HG02642 (cell line): Measurements from ENCODE around the gene PRKAG1.
A peak's percentile ranks its signal among the peaks of the same experiment; 100 is the strongest.

ENCODE experiments used
- ATAC-seq: cut with Tn5 transposase; IDR thresholded peaks from one replicate; pipeline ENCODE4 v1.9.1; 2021; ENCODE audit warnings: mild to moderate bottlenecking; ENCODE audit not compliant: unreplicated experiment, poor library complexity

Gene PRKAG1

DNA sequence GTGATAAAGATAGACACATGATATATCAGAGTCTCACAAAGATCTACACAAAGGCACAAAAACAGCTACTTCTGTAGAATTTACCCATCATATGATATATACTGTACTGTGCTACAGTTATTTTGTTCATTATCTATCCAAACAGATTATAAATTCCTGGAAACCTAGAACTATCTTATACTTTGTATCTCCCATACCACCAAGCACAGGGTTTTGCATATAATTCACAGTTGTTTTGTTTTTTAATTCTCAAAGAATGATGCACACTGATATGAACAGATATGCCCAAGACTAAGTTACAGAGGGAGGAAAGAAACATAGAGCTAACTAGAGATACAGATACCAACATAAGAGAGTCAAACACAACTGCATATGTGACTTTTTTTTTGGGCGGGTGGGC is 3.4 kb downstream of the PRKAG1 start:
- ATAC-seq: no peak

DNA sequence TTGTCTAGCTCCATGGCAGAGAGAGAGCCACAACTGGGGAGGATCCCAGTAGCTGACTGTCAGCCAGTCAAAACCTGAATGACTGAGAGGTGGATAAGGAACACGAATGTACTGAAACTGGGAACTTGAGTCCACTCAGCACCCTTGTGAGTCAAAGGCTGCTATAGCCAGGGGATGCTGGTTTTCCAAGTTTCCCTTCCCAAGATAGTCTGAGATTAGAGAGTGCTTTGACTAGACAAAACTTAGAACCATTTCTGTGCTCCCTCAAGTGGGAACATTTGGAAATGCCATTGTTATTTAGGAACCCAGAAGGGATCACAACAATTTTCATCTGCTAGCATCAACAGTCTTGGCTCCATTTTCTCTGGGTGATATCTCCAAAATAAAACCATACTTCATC is 4.0 kb downstream of the PRKAG1 start:
- ATAC-seq: no peak

DNA sequence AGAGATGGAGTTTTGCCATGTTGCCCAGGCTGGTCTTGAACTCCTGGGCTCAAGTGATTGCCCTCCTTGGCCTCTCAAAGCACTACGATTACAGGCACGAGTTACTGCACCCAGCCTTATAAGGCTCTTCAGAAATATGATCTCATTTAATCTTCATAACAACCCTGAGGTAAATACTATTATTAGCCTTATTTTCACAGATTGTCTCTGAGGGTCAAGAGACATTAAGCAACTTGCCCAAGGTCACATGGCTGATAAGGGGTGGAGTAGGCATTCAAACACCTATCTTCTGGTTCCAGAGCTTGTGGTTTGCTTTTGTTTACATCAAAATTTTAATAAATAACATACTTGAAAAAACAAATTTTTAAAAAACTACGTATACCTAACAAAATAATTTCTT is 5.1 kb downstream of the PRKAG1 start:
- ATAC-seq: no peak

DNA sequence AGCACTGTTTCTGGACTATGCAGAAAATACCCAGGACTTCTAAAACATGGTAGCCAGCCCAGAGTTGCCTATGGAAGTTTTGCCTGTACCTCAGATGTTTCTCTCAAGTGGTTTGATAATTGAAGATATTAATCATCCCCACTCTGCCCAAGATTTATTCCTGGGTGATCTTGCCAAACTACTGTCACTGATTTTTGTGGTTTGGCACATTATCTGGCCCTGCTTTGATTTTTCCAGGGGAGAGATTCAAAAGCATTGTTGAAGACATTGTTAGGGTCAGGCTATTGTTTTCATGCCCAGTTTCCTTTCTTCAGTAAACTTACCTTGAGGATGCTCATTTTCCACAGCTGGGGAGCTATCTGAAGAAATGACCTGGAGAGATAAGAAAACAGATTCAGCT is 5.8 kb downstream of the PRKAG1 start:
- no peak for ATAC-seq

DNA sequence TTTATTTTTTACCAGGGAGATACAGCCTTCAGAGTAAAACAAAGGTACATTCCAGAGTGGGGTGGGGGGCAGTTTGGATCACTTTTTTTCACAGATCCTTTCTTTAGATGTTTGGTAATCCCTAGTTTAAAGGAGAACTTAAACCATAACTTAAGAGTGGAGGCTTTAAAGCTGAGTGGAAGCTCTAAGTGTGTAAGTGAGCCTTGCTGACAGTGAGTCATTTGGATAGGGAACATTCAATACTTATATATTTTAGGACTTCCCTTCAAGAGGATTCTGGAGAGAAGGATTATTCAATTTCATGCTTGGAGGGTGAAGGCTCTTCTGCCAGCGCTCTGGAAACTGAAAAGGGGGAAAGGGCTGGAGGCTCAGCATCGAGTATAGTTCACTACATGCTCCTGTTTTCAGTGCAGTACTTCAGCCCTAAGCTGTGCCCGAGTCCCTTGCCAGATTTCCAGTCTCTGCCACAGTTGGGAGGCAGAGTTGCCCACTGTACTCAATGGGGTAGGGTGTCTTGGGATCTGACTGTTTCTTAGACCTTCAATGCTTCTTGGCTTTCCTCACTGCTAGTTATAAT is 8.4 kb downstream of the PRKAG1 start:
- ATAC-seq: no peak

DNA sequence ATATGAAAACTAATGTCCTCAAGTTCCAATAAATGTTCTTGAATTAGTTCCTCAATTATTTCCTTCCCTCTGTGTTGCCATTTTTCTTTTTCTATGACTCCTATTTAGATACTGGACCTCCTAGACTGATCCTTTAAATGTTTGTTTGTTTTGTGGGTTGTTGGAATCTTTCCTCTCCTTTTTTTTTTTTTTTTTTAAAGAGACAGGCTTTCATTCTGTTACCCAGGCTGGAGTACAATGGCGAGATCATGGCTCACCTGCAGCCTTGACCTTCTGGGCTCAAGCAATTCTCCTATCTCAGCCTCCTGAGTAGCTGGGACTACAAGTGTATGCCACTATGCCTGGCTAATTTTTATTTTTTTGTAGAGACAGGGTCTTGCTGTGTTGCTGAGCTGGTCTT is 9.6 kb downstream of the PRKAG1 start:
- no peak for ATAC-seq

DNA sequence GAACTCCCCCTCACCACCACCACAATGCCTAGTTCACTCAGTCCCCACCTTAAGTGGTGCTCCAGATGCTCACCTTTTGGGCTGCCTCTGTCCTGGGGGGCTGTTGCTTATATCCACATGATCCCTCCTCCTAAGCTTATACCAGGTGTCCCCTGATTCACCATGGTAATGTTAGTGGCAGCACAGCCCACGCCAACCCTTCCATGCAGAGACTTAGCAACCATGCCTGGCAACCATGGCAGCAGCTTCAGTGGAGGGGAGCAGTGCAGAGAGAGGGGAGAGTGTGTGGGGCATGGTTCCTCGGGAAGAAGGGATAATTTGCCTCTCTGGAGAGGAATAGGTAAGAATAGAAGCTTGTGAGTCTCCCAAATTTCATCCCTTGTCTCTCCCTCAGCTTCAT is 18.2 kb downstream of the PRKAG1 start:
- ATAC-seq: no peak

DNA sequence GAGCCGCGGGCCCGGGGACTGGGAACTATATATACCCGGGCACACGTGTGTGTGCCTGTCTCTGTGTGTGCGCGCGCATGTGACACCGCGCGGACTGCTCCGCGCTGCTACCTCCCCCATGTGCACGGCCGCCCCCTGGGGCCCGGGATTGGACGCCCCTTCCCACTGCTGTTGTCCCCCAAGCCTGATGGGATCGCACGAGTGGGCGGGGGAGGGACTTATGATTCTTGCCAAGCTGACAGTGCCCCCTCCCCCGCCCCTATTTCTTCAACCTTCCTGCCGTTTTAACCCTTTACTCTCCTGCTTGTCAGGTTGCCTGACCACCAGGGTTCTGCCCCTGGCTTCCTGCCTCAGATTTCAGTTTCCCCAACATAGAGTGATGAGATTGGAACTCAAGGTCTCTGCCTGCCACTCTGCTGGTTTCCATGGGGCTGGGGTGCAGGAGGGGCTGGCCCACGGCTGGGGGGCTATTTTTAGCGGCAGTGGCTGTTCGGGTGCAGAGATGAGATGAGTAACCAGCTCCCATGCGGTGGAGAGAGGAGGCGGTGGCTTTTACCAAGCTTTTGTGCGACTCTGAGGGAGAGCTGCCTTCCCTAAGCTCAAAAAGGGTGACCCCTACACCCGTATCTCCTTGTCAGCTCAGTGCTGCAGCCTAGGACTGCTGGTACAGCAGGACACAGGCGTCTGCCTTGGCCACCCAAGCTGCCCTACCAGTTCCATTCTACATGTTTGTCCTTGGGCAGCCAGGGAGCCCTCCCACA is 19.0 kb downstream of the PRKAG1 start, which contains the start of gene DDN:
Gene DDN, minus strand, starts transcription at position 5 of the 761 bp plus-strand sequence. CDS start 88 bp downstream, outside the sequence.
- no peak for ATAC-seq

DNA sequence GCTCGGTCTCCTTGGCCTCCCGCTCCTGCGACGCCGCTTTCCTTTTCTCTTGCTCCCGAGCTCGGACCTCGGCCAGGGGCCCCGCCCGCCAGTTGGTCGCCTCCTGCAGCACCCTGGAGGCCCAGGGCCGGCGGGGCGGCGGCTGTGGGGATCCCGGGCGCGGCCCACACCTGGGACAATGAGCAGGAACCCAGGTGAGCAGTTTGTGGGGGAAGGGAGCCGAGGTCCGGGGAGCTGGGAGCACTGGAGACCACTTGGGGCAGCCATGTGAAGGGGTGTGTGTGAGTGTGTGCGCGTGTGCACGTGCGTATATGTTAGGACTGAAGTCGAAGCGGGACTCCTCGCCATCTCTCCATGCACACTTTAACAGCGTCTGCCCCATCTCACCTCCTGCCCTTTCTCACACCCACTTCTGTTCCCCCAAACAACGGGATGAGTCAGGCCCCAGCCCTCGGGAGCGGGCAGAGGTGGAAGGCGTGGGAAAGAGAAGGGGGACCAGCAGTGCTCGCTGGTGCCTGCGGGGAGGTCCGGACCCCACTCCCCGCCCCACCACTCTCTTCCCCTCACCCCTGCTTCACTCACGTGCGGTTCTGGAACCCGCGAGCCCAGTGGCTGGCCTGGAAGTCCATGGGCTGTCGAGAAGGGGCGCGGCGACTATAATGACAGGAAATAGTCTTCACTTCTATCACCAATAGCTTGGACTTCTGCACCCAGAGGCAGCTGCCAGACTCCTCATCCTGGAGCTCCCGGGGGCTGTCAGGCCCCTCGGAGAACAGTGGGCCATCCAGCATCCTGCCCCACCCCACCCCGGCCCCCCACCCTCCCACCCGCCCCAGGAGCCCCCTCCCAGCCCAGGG is 19.9 kb downstream of the PRKAG1 start:
- peak; percentile 13 for ATAC-seq

DNA sequence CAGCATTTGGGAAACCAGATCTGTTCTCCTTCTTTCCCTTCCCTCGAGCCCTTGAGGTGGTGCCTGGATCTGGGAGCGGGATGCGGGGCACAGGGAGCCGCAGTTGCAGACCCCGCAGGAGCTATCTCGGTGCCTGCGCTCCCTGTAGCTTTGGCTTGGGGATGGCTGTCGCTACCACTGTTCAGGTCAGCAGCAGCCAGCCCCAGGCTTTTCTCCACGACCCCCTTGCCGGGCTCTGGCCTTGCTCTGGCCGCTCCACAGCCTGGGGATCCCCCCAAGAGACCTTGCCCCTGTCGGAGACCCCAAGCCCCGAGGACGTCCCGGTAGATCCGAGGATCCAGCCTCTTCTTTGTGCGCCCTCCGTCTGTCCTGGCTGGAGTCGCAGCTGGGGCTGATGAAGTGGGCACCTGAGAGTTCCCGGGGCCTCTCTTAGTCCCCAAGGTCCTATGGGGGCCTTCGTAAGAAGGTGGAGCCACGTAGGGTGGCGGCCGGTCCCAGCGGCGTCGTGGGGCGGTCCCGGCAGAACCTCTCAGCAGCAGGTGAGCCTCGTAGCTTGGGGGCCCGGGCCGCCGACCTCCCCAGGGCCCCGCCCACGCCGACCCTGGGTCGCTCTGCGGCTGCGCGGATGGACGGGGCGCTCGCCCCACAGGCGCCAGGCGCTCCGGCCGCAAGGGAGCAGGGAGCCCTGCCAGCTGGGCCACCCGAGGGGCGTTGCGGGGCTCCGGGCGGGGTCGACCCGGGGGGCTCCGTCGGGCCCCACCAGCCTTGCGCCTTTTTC is 20.7 kb downstream of the PRKAG1 start:
- ATAC-seq: peak; percentile 41

DNA sequence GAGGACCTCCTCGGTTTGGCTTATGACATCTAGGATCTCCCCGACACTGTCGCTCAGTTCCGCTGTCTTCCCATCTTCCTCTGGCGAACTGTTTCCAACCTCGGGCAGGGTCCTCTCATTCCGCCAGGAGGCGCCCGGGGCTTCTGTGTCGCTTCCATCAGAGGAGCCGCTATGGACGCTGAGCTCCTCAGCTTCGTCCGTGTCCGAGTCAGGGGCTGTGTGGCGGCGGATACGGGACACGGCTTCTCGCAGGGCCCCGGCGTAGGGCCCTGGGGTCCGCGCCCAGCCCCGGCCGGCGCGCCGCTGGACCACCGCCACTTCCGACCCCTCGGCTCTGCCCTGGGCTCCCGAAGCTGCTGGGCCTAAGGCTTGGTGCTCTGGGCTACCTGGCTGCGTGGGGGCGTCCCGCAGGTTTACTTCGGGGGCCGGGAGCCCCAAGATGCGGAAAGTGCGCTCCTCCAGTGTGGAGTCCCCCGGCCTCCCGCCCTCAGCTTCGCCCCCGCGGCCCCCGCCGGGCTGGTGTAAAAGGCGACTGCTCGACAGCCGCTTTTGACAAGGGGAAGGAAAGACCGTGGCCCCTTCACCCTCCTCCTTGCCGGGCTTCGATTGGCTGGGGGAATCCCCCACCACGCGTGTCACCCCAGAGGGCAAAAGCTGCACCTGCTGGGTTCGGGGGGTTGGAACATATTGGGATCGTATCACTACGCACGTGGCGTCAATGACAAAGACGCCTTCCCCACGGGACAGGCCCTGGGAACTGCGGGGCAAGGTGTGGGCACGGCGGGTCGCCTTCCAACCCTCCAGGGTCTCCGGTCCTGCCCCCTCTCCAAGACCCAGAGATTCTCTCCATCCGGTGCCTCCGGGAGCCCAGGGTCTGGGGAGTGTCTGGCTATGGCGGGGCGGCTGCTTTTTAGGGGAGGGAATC is 21.5 kb downstream of the PRKAG1 start:
- no peak for ATAC-seq

DNA sequence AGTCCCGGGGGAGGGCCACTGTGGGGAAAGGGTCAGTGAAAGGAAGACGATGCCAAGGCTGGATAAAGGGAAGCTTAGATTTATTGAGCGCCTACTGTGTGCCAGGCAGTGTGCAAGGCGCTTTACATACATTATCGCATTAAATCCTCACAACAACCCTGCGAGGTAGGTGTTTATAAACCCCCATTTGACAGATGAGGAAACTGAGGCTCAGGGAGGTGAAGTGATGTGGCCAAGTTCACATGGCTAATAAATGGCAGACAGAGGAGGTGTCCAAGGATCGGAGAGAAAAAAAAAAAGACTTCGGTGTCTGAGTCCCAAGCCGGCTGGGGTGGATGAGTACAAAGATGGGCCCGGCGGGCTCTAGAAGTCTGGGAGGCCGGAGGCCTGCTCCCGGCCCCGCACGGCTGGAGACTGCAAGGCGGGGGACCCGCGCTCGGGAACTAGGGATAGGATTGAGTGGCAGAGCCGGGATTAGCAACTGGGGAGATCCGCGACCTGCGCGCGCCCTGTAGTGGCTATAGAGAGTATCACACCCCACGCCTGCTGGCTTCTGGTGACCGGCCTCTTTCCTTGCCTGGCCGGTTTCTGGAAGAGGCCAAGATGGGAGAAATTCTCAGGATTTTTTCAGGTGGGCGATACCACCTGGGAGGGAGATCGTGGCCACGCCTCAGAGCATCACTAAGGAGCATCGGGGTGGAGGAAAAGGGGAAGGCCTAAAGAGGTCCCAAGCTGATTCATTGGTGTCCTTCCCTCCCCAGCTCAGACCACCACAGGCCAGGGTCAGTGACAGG is 23.3 kb downstream of the PRKAG1 start:
- peak; percentile 28 for ATAC-seq

DNA sequence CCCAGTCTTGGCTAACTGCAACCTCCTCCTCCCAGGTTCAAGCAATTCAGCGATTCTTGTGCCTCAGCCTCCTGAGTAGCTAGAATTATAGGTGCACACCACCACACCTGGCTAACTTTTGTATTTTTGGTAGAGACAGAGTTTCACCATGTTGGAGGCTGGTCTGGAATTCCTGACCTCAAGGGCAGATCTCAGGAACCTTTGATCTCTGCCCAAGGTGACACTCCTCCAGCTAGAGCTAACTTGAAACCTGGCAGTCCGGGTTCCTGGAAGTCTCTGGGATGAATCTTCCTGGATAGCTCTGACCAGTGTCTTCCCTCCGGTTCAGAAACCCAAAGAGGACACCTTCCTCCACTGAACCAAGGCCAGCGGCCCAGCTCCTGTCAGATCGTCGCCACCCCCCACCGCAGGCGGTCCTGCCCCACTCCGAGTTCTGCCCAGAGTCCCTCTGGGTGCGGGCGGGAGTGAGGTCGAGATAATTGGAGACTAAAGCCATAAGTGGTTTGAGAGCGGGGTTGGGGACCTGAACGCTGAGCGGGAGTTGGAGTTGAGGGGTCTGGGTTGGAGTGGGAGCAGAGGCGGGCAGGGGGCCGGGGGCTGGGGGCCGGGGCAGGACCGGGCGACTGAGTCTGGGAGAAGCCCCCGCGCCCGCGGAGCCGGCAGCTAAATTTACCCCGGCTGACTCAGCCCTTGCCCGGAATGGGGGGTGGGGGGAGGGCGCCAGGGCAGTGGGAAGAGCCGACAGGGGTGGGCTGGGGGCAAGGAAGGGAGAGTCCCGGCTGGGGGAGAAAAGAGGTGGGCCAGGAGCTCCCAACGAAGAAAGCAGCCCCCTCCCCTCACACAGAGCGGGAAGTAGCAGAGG is 24.1 kb downstream of the PRKAG1 start:
- ATAC-seq: no peak

DNA sequence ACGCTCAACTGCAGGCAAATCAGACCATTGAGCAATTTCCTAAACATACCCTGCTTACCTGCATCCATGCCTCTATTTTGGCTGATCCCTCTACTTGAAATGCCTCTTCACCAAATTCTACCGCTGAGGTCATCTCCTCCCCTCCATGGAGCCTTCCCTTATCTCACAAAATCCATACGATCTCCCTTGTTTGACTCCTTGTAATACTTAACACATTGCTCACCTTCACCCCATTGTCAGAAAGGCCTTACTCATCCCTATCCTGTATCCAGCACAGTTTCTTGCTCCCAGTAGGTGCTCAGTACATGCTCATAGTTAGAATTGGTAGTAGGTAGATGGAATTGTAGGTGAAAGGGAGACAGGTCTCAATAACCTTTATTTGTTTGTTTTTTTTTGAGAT is 24.8 kb downstream of the PRKAG1 start:
- no peak for ATAC-seq

DNA sequence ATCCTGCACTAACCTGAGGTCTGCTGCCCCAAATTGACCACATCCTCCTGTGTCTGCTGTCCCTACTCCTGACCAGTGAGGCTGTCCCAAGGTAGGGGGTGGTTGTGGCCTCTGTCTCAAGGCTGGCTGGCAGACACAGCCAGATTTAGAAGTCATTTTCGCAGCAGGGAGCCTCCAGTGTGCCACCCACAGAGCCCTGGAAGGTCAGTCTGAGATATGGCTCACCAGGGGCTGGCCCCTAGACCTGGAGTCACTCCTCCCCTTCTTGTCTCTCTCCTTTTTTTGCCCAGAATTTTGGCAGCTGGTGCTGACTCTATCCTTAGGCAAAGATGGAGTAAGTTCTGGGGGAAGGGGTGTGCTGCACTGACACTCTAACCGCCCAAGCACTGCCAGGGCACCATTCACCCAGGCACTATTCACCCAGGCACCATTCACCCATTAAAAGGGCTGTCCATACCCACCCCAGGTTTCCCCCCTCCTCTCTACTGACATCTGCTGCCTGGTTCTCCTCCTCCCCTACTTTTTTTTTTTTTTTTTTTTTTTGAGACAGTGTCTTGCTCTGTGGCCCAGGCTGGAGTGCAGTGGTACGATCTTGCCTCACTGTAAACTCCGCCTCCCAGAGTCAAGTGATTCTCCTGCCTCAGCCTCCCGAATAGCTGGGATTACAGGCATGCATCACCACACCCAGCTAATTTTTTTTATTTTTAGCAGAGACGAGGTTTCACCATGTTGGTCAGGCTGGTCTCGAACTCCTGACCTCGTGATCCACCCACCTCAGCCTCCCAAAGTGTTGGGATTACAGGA is 27.1 kb downstream of the PRKAG1 start:
- no peak for ATAC-seq

DNA sequence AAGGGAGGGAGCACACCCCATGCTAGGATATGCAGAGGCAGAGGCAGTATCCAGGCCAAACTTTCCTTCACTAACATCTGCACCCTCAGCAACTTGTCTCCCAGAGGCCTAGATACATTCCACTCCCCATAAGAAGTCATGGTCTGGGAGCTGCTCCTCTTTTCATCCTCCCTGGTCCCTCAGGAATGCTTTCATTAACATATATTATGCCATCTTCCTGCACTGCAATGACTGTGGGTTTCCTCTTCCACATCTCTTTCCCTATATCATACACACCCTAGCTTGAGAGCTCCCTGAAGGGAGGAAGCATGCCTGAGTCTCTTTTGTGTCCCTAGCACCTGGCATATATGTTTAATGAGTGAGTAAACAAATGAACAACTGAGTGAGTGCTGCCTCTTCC is 28.0 kb downstream of the PRKAG1 start:
- ATAC-seq: no peak
